NOMO-1 (cell line): Measurements from ENCODE around the gene ADM.

Experiments
- DNase-seq, 2 experiments: peaks; one replicate each; lab custom pipeline; 2025; ENCODE audit not compliant: unreplicated experiment in 2 of 2; lab: John Stamatoyannopoulos, UW

The ADM gene

GRCh38 chr11:10326012-10326964 is 21.4 kb downstream of the ADM start:
- DNase-seq = no peak

DNA sequence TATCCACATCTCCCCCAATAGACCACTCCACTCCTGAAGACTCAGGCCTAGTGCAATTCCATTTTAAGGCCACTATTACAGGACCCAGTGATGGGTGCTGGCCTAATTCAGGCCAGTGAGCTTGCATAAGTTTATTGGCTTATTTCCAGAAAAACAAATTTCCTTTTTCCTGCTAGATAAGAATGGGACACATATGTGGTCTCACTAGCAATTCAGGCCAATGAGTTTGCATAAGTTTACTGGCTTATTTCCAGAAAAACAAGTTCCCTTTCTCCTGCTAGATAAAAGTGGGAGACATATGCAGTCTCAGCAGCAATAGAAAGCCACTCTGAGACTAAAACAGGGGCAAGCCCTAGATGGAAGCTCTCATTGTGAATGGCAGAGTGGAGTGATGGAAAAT is 22.4 kb downstream of the ADM start:
- DNase-seq = no peak

GRCh38 chr11:10328314-10329098 is 23.6 kb downstream of the ADM start:
- DNase-seq = peak in 1 of 2 experiments; percentile 46

GRCh38 chr11:10329356-10329755 is 24.5 kb downstream of the ADM start:
- no peak for DNase-seq

DNA sequence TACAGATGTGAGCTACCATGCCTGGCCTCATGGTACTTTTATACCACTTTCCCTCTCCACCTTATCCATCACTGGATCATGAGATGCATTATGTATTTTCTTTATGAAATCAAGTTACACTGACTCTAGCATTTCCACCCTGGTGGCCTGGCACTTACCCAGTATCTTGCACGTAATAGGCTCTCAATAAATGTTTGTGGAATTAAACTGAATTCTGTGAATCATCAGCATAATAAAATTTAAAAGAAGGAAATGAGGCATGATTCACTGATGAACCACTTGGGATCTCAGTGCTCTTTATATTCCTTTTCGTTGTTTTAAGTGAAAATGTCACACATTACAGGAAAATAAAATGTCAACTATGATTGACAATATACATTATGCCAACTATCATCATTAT is 25.1 kb downstream of the ADM start:
- no peak for DNase-seq

DNA sequence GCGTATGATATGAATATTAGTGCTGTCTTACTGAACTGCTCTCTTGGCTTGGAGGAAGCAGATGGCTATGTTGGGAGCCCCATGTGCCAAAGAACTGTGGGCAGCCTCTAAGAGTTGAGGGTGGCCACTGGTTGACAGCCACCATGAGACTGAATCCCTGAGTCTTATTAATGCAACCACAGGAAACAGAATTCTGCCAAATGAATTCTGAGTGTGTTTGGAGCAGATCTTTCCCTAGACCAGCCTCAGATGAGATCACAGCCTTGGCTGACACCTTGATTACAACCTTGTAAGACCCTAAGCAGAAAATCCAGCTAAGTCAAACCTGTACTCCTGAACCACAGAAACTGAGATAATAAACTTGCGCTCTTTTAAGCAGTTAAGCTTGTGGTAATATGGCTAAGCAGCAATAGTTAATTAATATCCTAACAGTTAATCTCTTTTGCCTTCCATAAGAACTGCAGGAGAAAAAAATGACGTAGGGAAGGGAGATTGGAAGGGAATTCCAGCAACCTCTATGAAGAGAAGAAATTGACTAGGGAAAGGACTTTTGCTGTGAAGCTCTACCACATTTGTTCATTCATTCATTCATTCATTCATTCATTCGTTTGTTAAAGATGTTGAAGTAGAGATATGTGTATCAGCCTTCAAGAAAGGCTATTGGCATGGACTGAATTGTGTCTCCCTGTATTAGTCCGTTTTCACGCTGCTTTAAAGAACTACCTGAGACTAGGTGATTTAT is 26.8 kb downstream of the ADM start:
- DNase-seq = no peak

GRCh38 chr11:10333490-10333889 is 28.6 kb downstream of the ADM start:
- DNase-seq = no peak

- no peak for DNase-seq
These were observed 33.4 kb downstream of the ADM start for GRCh38 chr11:10338287-10338686.

DNA sequence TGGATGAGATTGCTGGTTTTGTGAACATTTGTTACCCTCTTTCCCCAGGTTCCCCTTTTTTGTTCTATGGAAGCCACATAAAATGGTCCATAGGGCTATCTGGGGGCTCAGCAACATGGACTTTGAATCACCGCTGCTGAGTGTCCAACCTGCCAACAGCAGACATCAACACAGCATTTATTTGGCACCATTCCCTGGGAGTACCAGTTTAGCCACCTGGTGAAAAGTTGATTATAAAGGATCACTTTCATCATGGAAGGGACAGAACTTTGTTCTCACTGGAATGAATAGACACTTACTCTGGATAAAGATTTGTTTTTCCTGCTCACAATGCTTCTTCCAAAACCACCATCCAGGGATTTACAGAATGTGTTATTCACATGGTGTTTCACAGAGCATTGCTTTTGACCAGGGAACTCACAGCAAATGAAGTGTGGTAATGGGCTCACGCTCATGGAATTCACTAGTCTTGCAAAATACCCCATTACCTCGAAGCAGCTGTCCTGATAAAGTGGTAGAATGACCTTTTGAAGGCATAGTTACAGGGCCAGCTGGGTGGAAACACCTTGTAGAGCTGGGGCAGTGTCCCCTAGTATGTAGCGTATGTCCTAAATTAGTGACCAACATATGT is 43.9 kb downstream of the ADM start:
- no peak for DNase-seq

DNA sequence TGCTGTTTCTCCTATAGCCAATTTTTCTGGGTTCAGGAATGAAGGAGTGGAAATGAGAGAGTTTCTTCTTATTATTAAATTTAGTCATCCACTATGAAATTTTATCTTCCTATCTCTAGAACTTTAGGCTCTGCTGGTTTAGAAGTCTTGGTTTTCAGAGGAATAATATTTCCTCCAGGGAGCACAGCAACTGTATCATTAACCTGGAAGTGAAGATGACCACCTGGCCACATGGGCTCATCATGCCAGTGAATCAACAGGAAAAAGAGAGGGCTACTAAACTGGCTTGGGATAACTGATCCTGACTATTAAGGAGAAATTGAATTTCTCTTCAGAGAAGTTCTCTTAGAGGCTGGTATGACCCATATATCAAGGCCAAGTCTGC is 44.4 kb downstream of the ADM start:
- no peak for DNase-seq

DNA sequence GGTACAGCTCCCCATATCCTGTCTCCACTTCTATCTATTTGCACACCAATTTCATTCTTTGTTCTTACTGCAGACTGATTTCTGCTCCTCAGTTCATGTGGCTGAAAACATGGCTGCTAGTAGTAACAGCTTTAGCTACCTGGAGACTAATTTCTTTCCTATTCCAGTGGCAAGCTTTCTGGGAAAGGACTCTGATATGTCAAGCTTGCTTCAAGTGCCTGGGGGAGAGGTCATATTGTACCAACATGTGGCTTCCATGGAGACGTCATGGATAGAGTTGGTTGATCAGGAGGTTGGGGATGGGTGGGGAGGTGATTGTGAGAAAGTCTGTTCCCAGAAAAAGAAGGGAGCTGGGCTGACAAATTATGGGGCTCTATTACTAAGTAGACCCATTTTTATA is 44.9 kb downstream of the ADM start:
- DNase-seq = no peak

DNA sequence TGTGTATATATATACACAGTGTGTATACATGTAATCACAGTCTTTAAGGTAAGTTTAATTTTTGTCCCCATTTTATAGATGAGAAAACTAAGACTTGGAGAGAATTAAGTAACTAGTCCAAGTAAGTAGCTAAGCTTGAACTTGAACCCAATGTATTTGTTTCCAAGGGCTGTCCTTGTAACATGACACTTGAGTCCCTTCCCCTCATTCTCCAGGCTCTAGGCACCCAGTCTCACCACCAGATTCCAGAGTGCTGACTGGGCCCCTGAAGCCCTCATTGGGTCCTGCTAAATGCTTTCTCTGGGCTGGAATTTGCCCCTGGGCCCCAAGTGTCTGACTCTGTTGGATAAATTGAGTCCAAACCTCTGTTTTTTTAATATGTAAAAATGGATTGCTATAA is 45.5 kb downstream of the ADM start:
- no peak for DNase-seq

DNA sequence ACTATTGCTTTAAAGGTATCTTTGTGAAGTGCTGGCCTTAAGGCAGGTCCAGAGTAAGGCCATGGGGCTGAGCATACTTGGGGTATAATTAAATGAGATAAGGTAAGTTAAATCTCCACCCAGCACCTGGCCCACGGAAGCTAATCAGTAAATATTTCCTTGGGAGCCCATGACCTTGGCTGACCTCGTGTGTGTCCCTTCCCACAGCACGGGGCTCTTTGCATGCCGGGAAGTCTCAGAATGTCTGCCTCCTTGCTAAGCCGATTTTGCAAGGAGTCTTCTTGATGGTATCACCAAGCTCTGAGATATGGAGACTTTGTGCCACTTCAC is 46.5 kb downstream of the ADM start:
- DNase-seq = no peak

DNA sequence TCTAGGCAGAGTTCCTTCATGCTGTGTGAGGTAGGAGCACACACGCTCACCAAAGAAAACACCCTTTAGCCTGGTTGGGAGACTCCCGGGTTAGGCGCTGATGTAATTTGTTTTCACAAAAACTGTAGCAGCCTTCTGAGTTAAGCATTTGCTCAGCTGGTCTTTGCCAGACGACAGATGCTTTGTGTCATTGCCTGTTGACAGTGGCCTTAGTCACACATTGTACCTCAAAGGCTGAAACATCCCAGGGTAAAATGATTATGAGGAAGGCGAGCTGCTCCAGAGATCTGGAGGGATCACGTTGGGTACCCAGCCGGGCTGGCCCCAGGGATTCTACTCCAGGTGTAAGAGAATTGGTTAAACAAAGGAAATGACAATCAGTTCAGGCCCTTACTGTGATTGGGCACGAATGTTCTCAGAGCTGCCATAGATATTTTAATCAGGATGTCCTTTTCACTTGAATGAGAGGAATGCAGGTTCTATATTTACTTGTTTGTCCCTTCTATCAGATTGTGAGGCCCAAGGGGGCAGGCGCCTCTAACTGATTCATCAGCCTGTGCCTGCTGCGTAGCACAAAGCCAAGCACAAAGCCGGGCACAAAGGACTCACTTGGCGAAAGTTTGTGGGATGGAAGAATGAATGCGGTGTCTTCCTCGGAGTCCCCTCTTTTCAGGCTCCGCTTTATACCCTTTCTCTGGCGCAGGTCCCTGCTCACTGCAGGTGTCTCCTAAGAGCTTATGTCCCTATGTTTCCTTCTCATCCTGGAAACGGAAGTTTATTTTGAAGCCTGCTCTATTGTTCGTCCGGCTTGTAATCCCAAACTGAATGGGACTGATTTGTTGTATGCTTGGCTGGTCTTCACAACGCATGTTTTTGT is 47.1 kb downstream of the ADM start:
- DNase-seq = no peak

- peak in 1 of 2 experiments; percentile 21 for DNase-seq
These were observed 48.2 kb downstream of the ADM start for GRCh38 chr11:10352921-10353550.

GRCh38 chr11:10354389-10354788 is 49.5 kb downstream of the ADM start:
- no peak for DNase-seq

GRCh38 chr11:10355257-10355661 is 50.4 kb downstream of the ADM start:
- no peak for DNase-seq

GRCh38 chr11:10356161-10356560 is 51.3 kb downstream of the ADM start:
- DNase-seq = no peak
